WTC11 (cell line): Measurements from ENCODE around the gene MARCHF4. TPM values are rescaled to one million over a fixed set of nuclear protein-coding genes. Genes with fewer than 3 reads are reported as not detected.

Experiments used
- ATAC-seq: fragments of 200-7000 bp; cut with Tn5 transposase; 2 replicates; pipeline ENCODE4 v1.10.0; 2021; ENCODE audit warnings: mild to moderate bottlenecking, moderate library complexity
- CTCF ChIA-PET: fragments of 300-600 bp; sonication (Branson Sonifier 250); formaldehyde crosslinking; loops from one replicate; lab custom pipeline; 2021; ENCODE audit warnings: antibody characterized with exemption; lab: Charles Lee
- POLR2A ChIA-PET: fragments of 350-600 bp; sonication (Branson Sonifier 250); formaldehyde crosslinking; loops from one replicate; lab custom pipeline; 2021; ENCODE audit warnings: antibody characterized with exemption; lab: Charles Lee
- DNase-seq: peaks from one replicate; pipeline ENCODE4 v3.0.0; 2021; ENCODE audit warnings: low spot score
- H3K27ac Mint-ChIP-seq: 2 replicates; pipeline ENCODE4 v1.8.0; 2021; ENCODE audit warnings: mixed read lengths
- H3K27me3 Mint-ChIP-seq: 2 replicates; pipeline ENCODE4 v1.8.0; 2021; ENCODE audit warnings: low read depth, mild to moderate bottlenecking, moderate library complexity, mixed read lengths
- H3K36me3 Mint-ChIP-seq: 2 replicates; pipeline ENCODE4 v1.8.0; 2021; ENCODE audit warnings: mixed read lengths
- H3K4me1 Mint-ChIP-seq: 2 replicates; pipeline ENCODE4 v1.8.0; 2022; ENCODE audit warnings: mixed read lengths
- H3K4me3 Mint-ChIP-seq: 2 replicates; pipeline ENCODE4 v1.8.0; 2021; ENCODE audit warnings: mild to moderate bottlenecking, moderate library complexity, mixed read lengths
- H3K9me3 Mint-ChIP-seq: 2 replicates; pipeline ENCODE4 v1.8.0; 2021; ENCODE audit warnings: mixed read lengths
- ATF3 ChIP-seq: sonication (generic); formaldehyde crosslinking; conservative IDR thresholded peaks from 2 replicates; pipeline ENCODE4 v1.8.1; 2022; ENCODE audit warnings: mild to moderate bottlenecking, missing genetic modification reagents
- CBFB ChIP-seq: sonication (generic); formaldehyde crosslinking; IDR thresholded peaks from 2 replicates; pipeline ENCODE4 v1.8.1; 2022; ENCODE audit warnings: mild to moderate bottlenecking, low read depth, missing genetic modification reagents
- E2F1 ChIP-seq: sonication (generic); formaldehyde crosslinking; IDR thresholded peaks from 2 replicates; pipeline ENCODE4 v1.8.0; 2022; ENCODE audit warnings: mild to moderate bottlenecking, missing genetic modification reagents
- ERG ChIP-seq: fragments of 250-450 bp; sonication (Bioruptor Pico); IDR thresholded peaks from 2 replicates; pipeline ENCODE4 v1.8.0; 2021; ENCODE audit warnings: mild to moderate bottlenecking
- FOXK1 ChIP-seq: sonication (generic); formaldehyde crosslinking; IDR thresholded peaks from 2 replicates; pipeline ENCODE4 v1.8.0; 2022; ENCODE audit warnings: mild to moderate bottlenecking, moderate library complexity, missing genetic modification reagents
- GRHL2 ChIP-seq: fragments of 250-450 bp; sonication (Bioruptor Pico); IDR thresholded peaks from 2 replicates; pipeline ENCODE4 v1.8.0; 2022; ENCODE audit warnings: mild to moderate bottlenecking, moderate library complexity; ENCODE audit not compliant: insufficient replicate concordance, severe bottlenecking
- IRF1 ChIP-seq: sonication (generic); formaldehyde crosslinking; IDR thresholded peaks from 2 replicates; pipeline ENCODE4 v1.8.0; 2023; ENCODE audit warnings: missing genetic modification reagents
- NR1H2 ChIP-seq: sonication (generic); formaldehyde crosslinking; IDR thresholded peaks from 2 replicates; pipeline ENCODE4 v1.9.0; 2021; ENCODE audit warnings: mild to moderate bottlenecking, moderate library complexity, missing genetic modification reagents
- NR3C1 ChIP-seq: sonication (generic); formaldehyde crosslinking; conservative IDR thresholded peaks from 2 replicates; pipeline ENCODE4 v1.8.1; 2023; ENCODE audit warnings: low read depth, mild to moderate bottlenecking, missing genetic modification reagents
- OVOL2 ChIP-seq: fragments of 250-450 bp; sonication (Bioruptor Pico); IDR thresholded peaks from 2 replicates; pipeline ENCODE4 v1.9.0; 2021; ENCODE audit warnings: mild to moderate bottlenecking, borderline replicate concordance
- RELA ChIP-seq: sonication (generic); formaldehyde crosslinking; IDR thresholded peaks from 2 replicates; pipeline ENCODE4 v1.8.1; 2022; ENCODE audit warnings: missing genetic modification reagents, mild to moderate bottlenecking, borderline replicate concordance
- SOX15 ChIP-seq: fragments of 250-450 bp; sonication (Bioruptor Pico); IDR thresholded peaks from 2 replicates; pipeline ENCODE4 v1.9.0; 2021; ENCODE audit warnings: mild to moderate bottlenecking
- ZBTB21 ChIP-seq: sonication (generic); formaldehyde crosslinking; IDR thresholded peaks from 2 replicates; pipeline ENCODE4 v1.8.1; 2023; ENCODE audit warnings: mild to moderate bottlenecking, missing genetic modification reagents, borderline replicate concordance
- ZNF396 ChIP-seq: fragments of 250-450 bp; sonication (Bioruptor Pico); IDR thresholded peaks from 2 replicates; pipeline ENCODE4 v1.8.0; 2021; ENCODE audit warnings: mild to moderate bottlenecking, moderate library complexity, borderline replicate concordance
- ZSCAN18 ChIP-seq: fragments of 250-450 bp; sonication (Bioruptor Pico); IDR thresholded peaks from 2 replicates; pipeline ENCODE4 v2.1.2; 2022; ENCODE audit warnings: mild to moderate bottlenecking, moderate library complexity
- total RNA-seq: library from RNA; stranded (reverse); gene quantifications from 3 replicates; pipeline ENCODE4 v1.2.3, GENCODE V29; 2021
- TF ChIP-seq, protein P1 (sequence below): sonication (generic); formaldehyde crosslinking; IDR thresholded peaks from 2 replicates; pipeline ENCODE4 v1.8.0; 2022; ENCODE audit warnings: missing genetic modification reagents

MARCHF4 gene
- total RNA-seq, 1 experiment from 2014 or later = 2.6 TPM

DNA sequence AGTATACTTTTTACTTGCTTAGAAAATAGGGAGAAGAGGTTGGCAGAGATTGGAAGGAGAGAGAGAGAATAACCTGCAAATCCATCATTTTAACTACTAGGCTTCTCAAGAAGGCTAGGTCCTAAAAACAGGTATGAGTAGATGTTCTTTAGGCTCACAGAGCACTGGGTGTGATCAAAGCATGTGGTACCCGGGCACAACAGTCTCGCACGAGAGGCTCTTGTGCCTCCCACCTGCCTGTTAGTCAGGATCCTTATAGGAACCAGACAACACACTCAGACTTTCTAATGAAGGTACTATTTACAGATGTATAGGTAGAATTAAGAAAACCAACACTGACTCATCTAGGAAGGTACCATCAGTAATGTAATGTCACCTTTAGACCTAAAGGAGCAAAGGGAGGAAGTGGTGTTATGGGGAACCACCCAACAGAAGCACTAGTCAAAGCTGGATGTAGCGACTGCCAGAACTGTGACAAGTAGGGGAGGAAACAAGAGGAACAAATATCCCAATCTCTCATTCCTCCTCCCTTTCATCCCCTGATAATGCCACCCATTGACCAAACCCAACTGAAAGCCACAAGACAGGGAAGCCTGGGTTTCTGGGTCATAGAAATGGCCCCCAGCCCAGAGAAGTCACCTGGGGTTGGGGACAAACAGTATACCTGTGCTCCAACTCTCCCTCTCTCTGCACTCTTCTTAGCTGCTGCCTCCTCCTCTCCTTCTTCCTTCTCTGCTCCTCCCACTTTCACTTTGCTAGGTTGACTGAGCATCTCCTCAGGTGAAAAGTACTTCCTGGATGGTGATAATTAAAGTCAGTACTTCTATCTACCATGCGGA, 16.0 kb upstream of the MARCHF4 start:
- CTCF ChIA-PET = no interaction called here
- Mint-ChIP-seq H3K36me3 (no peaks in the 10 kb centered on the region), H3K4me3 (no peak overlapping the region), H3K27ac (no peak overlapping the region), H3K9me3 (peaks cover 6% of the 10 kb centered on the region), H3K4me1 (peaks cover 16% of the 10 kb centered on the region), H3K27me3 (no peaks in the 10 kb centered on the region; the same call in 1 of the 2 replicates)
- ATAC-seq = no peak
- POLR2A ChIA-PET = no interaction called here
- no peak for DNase-seq
- no peak for TF ChIP-seq IRF1 (CRISPR knock-in tag)
- TF ChIP-seq OVOL2 (CRISPR knock-in tag) = no peak
- TF ChIP-seq FOXK1 = no peak

- Mint-ChIP-seq H3K4me3 (no peak overlapping the region), H3K27ac (no peak overlapping the region), H3K4me1 (peaks cover 14% of the 10 kb centered on the region), H3K36me3 (no peaks in the 10 kb centered on the region), H3K9me3 (peaks cover 6% of the 10 kb centered on the region), H3K27me3 (no peaks in the 10 kb centered on the region; the same call in 1 of the 2 replicates)
- no peak for ATAC-seq
- TF ChIP-seq ATF3 (CRISPR knock-in tag) (no peak), NR1H2 (CRISPR knock-in tag) (no peak), IRF1 (CRISPR knock-in tag) (no peak), ZBTB21 (no peak), ZSCAN18 (no peak), E2F1 (no peak), NR3C1 (CRISPR knock-in tag) (no peak), GRHL2 (CRISPR knock-in tag) (no peak), ERG (CRISPR knock-in tag) (no peak), CBFB (no peak), RELA (CRISPR knock-in tag) (no peak), ZNF396 (no peak), SOX15 (CRISPR knock-in tag) (no peak)
- TF ChIP-seq, protein P1, sequence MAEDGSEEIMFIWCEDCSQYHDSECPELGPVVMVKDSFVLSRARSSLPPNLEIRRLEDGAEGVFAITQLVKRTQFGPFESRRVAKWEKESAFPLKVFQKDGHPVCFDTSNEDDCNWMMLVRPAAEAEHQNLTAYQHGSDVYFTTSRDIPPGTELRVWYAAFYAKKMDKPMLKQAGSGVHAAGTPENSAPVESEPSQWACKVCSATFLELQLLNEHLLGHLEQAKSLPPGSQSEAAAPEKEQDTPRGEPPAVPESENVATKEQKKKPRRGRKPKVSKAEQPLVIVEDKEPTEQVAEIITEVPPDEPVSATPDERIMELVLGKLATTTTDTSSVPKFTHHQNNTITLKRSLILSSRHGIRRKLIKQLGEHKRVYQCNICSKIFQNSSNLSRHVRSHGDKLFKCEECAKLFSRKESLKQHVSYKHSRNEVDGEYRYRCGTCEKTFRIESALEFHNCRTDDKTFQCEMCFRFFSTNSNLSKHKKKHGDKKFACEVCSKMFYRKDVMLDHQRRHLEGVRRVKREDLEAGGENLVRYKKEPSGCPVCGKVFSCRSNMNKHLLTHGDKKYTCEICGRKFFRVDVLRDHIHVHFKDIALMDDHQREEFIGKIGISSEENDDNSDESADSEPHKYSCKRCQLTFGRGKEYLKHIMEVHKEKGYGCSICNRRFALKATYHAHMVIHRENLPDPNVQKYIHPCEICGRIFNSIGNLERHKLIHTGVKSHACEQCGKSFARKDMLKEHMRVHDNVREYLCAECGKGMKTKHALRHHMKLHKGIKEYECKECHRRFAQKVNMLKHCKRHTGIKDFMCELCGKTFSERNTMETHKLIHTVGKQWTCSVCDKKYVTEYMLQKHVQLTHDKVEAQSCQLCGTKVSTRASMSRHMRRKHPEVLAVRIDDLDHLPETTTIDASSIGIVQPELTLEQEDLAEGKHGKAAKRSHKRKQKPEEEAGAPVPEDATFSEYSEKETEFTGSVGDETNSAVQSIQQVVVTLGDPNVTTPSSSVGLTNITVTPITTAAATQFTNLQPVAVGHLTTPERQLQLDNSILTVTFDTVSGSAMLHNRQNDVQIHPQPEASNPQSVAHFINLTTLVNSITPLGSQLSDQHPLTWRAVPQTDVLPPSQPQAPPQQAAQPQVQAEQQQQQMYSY (CRISPR knock-in tag) = no peak
- CTCF ChIA-PET = no interaction called here
- POLR2A ChIA-PET = no interaction called here
- no peak for DNase-seq
Observed at GRCh38 chr2:216387262-216387661, 15.0 kb upstream of the MARCHF4 start.
